Cortex of kidney (tissue), 1 donor: ENCODE measurements around the gene TNRC18.
"Not testable (repeated sequence)": the region's sequence is repeated elsewhere in the genome, so short reads cannot be mapped to it uniquely, and the experiment has no call there.

ENCODE experiments used
- DNase-seq: peaks from one replicate; lab custom pipeline; 2025; lab: John Stamatoyannopoulos, UW

The TNRC18 gene

GRCh38 chr7:5315761-5316160 lies 107.9 kb downstream of the TNRC18 start:
- DNase-seq: no peak

GRCh38 chr7:5314864-5315263 lies 108.8 kb downstream of the TNRC18 start:
- no peak for DNase-seq

DNA sequence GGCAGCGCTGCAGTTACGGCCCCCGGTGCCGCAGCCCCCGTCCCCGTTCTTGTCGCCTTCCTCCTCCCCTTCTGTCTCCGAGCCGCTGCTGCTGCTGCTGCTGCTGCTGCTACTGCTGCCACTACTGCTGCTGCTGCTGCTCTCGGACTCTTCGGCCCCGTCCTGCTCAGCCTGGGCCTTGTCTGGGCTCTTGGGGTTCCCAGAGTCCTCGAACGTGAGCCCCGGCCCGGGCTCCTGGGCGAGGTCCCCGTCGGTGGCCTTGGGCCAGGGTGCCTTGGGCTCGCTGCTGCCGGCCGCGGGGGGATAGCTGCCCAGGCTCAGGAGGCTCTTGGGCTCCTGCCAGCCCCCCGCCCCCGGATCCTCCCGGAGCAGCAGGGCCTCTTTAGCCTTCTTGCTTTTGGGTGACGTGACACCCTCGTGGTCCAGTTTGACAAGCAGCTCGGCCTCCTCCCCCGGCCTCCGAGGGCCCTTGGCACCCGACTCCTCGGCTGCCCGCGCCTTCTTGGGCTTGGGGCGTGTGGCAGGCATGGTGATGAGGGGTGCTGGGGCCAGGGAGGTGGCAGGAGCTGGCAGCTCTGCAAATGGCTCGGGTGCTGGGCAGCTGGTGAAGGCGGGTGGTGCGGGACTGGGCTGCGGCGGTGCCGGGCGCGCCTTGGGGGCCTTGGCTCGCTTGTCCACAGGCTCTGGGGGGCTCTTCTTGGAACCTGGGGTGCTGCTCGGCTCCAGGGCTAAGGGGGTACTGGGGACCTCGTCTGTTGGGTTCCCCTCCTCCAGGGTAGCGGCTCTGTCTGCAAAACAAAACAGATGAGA lies 110.4 kb downstream of the TNRC18 start:
- not testable (repeated sequence) for DNase-seq

DNA sequence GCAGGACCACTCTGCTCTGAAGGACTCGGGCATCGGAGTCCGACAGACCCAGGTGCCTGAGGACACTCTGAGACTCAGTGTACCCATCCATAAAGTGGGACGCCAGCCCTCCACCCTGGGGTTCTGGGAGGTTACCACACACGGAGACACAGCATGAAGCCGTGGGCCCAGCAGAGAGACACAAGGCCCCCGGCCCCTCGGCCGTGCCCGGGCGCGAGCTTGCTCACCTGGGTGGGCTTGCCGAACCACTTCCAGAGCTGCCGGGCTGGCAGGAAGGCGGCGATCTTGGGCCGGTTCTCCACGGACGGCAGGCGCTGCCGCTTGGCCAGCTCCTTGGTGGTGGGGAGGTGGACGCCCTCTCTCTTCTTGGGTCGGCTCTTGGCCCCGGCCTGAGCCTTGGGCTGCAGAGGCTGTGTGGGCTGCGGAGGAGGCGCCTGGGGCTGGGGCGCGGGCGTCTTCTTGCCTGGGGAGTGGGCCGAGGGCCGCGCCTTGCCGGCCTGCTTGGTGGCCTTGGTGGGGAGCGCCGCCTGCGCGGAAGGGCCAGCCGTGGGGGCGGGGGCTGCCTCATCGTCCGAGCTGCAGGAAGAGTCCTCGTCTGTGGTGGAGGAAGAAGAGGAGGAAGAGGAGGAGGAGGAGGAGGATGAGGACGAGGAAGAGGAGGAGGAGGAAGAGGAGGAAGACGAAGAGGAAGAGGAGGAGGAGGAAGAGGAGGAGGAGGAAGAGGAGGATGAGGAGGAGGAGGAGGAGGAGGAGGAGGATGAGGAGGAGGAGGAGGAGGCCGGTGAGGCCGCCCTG lies 111.2 kb downstream of the TNRC18 start:
- DNase-seq: not testable (repeated sequence)

- DNase-seq: no peak
Measured at GRCh38 chr7:5310822-5311405, 112.7 kb downstream of the TNRC18 start.

DNA sequence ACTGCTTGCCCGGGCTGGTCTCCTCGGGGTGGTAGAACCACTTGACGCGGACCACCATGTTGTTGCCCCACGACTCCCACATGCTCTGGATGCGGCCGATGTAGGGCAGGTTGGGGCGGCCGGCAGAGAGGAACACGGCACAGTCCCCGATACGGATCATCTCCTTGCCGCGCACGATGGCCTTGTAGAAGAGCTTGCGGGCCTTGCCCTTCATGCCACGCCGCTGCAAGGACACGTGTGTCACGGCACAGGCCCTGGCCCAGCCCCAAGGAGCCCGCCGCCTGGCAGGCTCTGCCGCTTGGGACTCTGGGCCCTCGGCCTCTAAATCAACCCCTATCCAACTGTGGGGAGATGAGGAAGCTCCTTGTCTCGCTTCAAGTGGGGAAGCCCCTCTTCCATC lies 114.5 kb downstream of the TNRC18 start:
- DNase-seq: no peak

DNA sequence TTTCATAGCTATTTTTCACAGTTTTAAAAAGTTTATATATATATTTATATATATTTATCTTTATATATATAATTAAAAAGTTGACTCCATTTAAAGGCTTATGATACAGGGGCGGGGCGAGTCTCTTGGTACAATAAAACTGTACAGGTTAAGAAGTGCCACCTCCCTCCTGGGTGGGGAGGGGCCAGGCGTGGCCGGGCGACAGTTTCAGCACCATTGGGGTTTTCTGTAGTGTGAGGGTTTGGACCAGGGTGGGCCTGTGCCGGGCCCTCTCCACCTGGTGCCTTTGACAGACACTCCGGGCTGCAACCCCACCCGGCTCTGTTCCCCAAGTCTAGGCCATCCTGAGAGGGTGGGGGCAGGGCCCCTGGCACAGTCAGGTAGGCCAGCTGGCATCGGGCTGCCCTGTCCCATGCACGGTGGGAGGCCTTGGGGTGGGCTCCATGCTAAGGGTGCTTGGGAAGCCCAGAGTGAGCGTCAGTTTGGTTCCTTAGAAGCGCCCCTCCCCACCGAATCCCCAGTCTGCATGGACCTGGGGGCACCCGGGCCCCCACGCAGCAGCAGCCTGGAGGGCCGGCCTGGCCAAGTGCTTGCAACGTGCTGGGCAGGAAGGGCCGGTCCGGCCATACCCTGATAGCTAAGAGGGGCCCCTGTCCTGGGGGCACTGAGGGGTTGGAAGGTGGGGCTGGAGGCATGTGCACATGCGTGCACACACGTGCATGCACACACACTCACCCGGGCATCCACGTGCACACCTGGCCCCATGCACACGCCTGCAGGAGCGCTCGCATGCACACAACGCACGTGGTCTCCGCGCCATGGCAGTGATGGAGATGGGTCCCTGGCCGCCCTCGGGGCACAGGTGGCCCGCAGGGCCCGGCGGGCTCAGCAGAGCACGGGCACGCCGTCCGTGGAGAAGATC lies 116.2 kb downstream of the TNRC18 start:
- DNase-seq: not testable (repeated sequence)

- DNase-seq: not testable (repeated sequence)
Measured at GRCh38 chr7:5305050-5305449, 118.6 kb downstream of the TNRC18 start.

GRCh38 chr7:5303591-5304505 lies 119.8 kb downstream of the TNRC18 start:
- DNase-seq: no peak

- no peak for DNase-seq
Measured at GRCh38 chr7:5303061-5303460, 120.6 kb downstream of the TNRC18 start.

- no peak for DNase-seq
Measured at GRCh38 chr7:5302577-5302976, 121.1 kb downstream of the TNRC18 start.

- no peak for DNase-seq
Measured at GRCh38 chr7:5300366-5300765, 123.3 kb downstream of the TNRC18 start.

DNA sequence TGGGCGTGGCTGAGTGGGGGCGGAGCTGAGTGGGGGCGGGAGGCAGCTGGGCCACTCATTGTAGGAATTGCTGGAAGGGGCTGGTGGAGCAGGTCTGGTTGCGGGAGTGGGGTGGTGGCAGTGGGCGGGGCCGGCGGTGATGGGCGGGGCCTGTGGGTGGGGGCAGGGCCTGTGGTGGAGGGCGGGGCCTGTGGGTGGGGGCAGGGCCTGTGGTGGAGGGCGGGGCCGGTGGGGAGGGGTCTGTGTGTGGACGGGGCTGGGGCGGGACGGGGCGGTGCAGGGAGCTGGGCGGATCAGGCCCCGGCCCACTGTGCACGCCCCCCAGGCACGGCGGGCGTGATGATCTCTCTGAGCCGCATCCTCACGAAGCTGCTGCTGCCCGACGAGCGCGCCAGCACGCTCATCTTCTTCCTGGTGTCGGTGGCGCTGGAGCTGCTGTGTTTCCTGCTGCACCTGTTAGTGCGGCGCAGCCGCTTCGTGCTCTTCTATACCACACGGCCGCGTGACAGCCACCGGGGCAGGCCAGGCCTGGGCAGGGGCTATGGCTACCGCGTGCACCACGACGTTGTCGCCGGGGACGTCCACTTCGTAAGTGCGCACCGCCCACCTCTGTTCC lies 126.9 kb downstream of the TNRC18 start:
- DNase-seq: no peak

- DNase-seq: no peak
Measured at GRCh38 chr7:5296015-5296610, 127.5 kb downstream of the TNRC18 start.

GRCh38 chr7:5295039-5296014 lies 128.3 kb downstream of the TNRC18 start:
- DNase-seq: no peak

- DNase-seq: no peak
Measured at GRCh38 chr7:5294169-5294987, 129.3 kb downstream of the TNRC18 start.

DNA sequence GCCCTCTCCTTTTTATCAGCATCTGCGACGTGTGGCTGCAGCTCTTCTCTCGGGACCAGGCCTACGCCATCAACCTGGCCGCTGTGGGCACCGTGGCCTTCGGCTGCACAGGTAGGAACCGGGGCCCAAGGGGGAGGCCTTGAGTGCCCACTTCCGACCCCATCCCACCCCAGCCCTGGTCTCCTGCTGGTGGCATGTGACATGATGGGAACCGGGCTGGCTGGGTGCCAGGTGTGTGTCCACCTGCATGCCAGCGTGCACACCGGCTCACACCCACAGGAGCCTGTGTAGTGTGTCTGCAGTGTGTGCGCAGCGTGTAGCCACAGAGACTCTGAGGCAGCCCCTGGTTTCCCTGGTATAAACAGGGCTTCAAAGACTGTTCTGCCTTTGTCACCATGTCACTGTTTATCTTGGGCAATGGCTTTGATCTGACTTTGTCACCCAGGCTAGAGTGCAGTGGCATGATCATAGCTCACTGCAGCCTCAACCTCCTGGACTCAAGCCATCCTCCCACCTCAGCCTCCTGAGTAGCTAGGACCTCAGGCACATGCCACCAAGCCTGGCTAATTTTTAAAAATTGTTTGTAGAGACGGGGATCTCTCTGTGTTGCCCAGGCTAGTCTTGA lies 131.8 kb downstream of the TNRC18 start:
- DNase-seq: not testable (repeated sequence)
